Esophagus squamous epithelium (tissue), 4 donors: Measurements from ENCODE around the gene R3HCC1L.

Experiments used
- CTCF ChIP-seq, 6 experiments: fragments of 450-650 bp in 4 of 6; fragments of 200-600 bp in 2 of 6; sonication (generic) in 2 of 6; IDR thresholded peaks; one replicate each; pipeline ENCODE4 v1.5.1; 2016 to 2019; ENCODE audit warnings: antibody characterized with exemption in 6 of 6, mild to moderate bottlenecking in 4 of 6, moderate library complexity in 4 of 6
- POLR2A ChIP-seq, 4 donors: fragments of 450-650 bp; IDR thresholded peaks; one replicate each; pipeline ENCODE4 v1.6.1; 2017; ENCODE audit warnings: antibody characterized with exemption in 4 of 4, mild to moderate bottlenecking in 4 of 4, moderate library complexity in 3 of 4

DNA sequence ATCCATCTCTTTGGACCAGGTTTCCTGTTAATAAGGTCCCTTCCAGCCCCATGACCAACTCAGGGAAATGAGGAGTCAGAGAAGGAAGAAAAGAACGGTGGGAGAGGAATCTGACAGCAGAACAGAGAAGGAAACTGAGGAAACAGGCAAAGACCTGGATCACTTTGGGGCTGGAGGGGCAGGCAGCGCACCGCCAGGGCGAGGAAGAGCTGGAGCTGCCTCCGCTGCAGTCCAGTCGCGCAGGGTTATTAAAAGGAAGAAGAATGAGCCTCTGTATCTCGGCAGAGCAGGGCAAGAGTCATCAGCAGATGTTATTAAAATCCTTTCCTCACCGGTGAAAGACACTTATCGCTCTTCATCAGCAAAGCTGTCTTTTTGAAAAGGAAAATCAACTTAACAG, 37.7 kb upstream of the R3HCC1L start:
- TF ChIP-seq CTCF (IDR thresholded peaks at IDR 0.05) (no peak), POLR2A (IDR thresholded peaks at IDR 0.05) (no peak)
